Tibial nerve (tissue), 4 donors: ENCODE data around the gene GPC6.

Source experiments
- EP300 ChIP-seq, 2 donors: sonication (generic); formaldehyde crosslinking; IDR thresholded peaks; one replicate each; pipeline ENCODE4 v1.6.1; 2017; ENCODE audit warnings: antibody characterized with exemption in 2 of 2, mild to moderate bottlenecking in 1 of 2
- TF ChIP-seq, protein P1 (sequence below), 5 experiments: fragments of 200-600 bp in 3 of 5; fragments of 450-650 bp in 2 of 5; sonication (generic) in 3 of 5; IDR thresholded peaks; one replicate each; pipeline ENCODE4 v1.5.1; 2016 to 2019; ENCODE audit warnings: antibody characterized with exemption in 5 of 5, mild to moderate bottlenecking in 3 of 5, moderate library complexity in 2 of 5

DNA sequence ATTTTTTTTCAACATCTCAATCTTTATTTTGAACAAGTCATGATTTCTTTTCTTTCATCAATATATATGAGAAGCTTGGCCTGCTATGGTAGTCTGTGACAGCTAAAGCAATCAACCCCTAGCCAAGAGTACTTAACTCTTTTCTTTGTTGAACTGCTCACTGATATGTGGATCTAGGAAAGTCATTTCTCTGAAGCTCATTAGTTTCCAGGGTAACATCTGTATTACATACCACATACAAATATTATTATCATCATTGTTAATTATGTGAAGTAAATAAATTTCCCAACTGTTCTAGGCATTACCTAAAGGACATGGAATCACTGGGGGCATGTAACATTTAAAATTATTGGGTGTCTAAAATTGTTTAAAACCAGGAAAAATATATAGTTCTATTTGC, 985.6 kb downstream of the GPC6 start:
- TF ChIP-seq, protein P1, sequence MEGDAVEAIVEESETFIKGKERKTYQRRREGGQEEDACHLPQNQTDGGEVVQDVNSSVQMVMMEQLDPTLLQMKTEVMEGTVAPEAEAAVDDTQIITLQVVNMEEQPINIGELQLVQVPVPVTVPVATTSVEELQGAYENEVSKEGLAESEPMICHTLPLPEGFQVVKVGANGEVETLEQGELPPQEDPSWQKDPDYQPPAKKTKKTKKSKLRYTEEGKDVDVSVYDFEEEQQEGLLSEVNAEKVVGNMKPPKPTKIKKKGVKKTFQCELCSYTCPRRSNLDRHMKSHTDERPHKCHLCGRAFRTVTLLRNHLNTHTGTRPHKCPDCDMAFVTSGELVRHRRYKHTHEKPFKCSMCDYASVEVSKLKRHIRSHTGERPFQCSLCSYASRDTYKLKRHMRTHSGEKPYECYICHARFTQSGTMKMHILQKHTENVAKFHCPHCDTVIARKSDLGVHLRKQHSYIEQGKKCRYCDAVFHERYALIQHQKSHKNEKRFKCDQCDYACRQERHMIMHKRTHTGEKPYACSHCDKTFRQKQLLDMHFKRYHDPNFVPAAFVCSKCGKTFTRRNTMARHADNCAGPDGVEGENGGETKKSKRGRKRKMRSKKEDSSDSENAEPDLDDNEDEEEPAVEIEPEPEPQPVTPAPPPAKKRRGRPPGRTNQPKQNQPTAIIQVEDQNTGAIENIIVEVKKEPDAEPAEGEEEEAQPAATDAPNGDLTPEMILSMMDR (IDR thresholded peaks at IDR 0.05) = no peak
- no peak for TF ChIP-seq EP300 (IDR thresholded peaks at IDR 0.05)
